HuH-7 (cell line): Measurements from ENCODE around the gene WNT3.
"Not testable (repeated sequence)": the region's sequence is repeated elsewhere in the genome, so short reads cannot be mapped to it uniquely, and the experiment has no call there.

Experiments used
- DNase-seq: peaks from one replicate; pipeline ENCODE4 v3.0.0; 2011; ENCODE audit warnings: low spot score

WNT3 gene, protein sequence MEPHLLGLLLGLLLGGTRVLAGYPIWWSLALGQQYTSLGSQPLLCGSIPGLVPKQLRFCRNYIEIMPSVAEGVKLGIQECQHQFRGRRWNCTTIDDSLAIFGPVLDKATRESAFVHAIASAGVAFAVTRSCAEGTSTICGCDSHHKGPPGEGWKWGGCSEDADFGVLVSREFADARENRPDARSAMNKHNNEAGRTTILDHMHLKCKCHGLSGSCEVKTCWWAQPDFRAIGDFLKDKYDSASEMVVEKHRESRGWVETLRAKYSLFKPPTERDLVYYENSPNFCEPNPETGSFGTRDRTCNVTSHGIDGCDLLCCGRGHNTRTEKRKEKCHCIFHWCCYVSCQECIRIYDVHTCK

DNA sequence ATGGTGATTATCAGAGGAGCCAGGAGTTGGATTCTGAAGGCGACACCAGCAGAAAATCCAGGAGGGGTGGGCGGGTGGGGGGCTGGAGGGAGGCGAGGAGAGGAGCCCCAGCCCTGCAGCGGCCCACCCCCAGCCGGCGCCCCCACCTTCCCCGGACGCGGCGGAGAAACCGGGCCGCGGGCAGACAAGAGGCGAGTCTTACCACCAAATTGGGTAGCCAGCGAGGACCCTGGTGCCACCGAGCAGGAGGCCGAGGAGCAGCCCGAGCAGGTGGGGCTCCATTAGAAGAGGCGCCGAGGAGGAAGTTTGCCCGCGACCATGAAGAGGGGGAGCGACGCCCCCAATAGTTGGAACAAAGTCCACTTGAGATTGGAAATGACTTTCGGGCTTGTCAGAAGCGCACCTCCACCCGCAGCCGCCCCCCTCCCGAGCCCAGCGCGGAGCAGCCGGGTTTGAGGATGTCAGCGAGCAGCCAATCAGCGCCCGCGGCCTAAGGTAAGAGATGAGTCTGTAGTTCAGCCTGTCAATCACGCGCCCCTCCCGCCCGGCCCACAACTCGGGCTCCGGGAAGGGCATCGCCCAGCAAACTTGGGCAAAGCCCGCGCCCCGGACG lies at the start of gene WNT3:
TSS of gene WNT3 (minus strand) at position 377 of the 613 bp plus-strand sequence. CDS start at position 282, 95 bp downstream.
- DNase-seq, result peak; percentile 70

DNA sequence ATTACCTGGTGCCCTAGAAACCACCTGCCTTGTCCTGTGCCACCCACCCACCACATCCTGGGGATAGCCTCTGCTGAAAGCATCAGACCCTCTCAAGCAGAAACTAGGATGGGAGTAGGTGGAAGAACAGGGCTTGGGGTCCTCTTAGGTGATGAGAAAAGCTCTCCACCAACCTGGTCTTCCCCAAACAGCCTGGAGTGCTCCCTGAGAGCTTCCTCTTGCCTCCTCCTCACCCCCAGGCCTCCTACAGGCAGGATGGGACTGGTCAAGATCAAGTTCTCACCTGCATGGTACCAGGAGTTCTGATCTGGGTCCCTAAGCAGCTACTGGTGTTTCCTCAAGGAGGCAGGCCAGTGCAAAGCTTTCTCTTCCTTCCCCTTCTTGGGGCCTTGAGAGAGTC lies 48.3 kb upstream of the WNT3 start:
- DNase-seq, result no peak

DNA sequence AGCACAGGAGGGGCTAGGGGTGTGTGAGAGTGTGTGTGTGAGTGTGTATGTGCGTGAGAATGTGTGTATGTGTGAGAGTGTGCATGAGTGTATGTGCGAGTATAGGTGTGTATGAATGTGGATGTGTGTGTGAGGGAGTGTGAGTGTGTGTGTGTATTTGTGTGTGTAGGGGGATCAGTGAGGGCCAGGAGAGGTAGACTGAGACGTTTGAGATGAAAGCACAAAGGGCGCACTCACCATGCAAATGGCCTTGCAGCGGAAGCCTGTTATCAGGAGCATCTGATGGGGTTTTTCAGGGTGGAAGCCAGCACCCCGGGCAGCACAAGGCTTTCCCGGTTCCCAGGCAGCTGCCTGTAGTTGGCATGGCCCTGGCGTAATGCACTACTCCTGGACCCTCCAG lies 47.8 kb upstream of the WNT3 start:
- no peak for DNase-seq

DNA sequence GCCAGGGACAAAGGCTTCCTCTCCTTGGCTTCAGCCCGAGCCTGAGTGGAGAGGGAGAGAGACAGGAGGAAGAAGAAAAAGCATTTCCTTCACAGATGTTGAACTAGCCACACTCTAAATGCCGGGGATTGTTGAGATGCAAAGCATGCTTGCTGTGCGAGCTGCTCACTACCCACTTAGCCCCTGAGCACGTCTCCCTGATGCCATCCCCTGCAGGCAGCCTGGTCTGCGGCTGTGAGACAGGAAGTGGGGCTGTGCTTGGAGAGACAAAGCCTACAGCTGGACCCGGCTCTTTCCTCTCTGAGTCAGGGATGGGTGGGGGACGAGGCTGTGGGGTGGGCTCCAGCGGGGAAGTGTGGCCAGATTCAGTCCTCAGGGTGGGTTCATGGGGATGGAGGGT lies 46.6 kb upstream of the WNT3 start:
- no peak for DNase-seq

DNA sequence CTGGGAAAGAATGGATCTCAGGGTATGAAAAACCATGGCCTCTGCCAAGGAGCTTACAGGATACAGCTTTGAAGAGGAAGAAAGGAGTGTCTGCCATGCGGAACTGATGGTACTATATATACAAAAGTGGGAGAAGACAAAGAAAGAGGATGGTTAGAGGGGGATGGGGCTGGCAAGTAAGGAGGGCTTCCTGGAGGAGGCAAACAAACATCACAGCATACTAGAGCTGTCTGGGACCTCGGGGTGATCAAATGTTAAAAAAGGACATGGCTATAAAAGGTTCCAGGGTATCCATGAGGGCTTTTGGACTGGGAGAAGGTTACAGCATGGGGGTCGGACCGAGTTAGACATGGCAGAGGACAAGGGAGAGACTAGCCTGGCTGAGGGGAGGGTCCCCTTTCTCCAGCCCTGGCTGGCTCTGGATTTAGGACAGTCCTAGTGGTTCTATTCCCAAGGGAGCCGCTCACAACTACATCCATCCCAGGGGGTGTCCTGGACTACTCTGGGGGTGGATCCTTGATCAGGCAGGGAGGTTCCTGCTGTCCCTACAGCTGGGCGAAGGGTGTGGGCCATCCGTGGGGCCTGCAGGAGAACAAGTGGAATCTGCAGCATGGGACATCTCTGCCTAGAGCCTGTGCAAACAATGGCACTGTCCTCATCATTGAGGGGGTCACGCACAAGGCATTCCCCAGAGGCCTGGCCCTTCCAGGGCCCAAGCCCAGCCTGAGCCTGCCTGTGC lies 45.1 kb upstream of the WNT3 start:
- no peak for DNase-seq

DNA sequence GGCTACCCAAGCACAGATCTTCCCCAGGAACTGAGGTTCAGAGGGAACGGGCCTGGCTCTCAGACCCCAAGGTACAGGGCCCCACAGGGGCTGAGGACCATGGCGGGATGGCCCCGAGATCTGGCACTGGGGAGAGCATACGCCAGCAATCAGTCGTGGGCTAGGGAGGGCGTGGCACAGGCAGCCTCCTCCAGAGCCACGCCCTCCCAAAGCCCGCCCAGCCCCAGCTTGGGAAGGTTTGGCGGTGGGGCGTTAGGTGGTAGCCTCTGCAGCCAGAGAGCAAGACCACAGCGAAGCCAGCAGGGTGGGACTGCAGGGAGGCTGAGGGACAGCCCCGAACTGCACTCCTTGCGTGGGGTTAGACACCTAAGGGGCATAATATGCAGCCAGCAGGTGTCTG lies 44.5 kb upstream of the WNT3 start:
- DNase-seq, result no peak

DNA sequence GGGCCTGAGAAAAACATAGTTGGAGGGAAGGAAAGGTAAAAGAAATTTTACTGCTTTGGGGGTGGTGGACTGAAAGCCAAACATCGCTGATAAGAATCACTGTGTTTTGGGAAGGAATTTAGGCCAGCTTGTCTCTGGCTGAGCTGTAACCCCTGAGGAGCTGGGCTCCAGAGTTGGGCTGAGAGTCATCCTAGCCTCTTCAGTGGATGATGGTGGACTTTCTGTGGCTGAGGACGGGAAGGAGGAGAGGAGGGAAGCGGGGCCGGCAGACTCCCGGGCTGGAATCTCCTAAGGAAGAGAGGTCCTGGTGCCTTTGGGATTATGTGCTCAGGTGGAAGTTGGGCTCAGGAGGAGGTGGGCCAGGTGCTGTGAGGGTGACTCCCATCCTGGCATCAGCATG lies 41.5 kb upstream of the WNT3 start:
- DNase-seq, result no peak

DNA sequence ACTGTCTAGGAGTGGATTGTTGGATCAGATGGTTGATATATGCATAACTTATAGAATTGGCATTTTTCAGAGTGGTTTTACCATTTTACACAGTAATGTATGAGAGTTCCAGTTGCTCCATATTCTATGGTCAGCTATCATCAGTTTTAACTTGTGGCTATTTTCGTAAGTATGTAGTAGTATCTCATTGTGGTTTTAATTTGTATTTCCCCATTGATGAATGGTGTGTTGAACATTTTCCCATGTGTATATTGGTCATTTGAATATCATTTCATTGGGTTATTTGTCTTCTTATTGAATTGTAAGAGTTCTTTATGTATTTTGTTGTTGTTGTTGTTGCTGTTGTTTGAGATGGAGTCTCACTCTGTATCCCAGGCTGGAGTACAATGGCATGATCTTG lies 39.1 kb upstream of the WNT3 start:
- no peak for DNase-seq

DNA sequence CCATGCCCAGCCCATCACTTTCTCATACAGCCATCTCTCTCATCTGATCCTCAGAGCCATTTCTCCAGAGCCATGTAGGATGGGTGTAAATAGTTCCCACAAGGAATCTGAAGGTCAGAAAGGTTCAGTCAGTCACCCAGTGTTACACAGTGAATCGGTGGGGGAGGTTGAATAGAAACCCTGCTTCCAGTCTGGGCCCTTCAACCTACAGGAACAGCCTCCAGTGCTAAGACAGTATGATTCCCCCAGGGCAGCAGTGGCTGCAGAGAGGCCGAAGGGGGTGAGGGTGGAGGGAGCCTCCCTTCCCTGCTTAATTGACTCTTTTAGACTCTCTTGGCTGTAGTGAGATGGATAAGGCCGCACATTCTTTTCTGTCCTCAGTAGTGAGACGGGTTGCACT lies 36.5 kb upstream of the WNT3 start:
- DNase-seq, result no peak

DNA sequence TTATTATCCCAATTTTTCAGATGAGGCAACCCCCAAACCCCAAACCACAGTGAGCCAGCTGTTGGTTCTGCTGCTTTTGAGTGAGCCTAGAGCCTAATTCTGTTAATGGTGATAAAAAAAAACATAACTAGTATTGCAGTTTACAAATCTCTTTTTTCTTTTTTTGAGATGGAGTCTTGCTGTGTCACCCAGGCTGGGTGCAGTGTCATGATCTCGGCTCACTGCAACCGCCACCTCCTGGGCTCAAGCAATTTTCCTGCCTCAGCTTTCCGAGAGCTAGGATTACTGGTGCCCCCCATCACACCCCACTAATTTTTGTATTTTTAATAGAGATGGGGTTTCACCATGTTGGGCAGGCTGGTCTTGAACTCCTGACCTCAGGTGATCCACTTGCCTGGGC lies 36.0 kb upstream of the WNT3 start:
- DNase-seq, result no peak

DNA sequence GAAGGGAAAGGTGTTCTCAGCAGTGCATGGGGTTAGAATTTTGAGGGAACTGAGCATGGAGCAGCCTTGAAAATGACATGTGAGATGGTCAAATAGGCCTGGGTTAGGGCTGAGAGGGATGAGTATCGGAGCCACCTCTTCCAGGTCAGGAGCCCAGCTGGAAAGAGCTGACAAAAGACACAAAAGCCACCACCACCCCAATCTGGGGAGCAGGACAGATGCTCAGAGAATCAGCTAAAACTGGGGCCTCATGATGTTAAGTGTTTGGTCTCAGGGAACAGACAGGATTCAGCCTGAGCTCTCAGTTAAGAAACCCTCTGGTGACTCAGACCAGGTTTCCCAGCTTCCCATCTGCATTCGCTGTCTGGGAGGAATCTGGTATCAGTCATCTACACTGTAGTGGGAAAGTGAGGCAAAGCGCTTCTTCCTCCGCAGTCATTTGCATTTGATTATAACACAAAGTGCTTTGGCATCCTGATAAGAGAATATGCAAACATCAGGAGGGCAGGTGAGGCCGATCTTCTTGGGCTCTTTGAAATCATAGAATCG lies 35.5 kb upstream of the WNT3 start:
- no peak for DNase-seq

DNA sequence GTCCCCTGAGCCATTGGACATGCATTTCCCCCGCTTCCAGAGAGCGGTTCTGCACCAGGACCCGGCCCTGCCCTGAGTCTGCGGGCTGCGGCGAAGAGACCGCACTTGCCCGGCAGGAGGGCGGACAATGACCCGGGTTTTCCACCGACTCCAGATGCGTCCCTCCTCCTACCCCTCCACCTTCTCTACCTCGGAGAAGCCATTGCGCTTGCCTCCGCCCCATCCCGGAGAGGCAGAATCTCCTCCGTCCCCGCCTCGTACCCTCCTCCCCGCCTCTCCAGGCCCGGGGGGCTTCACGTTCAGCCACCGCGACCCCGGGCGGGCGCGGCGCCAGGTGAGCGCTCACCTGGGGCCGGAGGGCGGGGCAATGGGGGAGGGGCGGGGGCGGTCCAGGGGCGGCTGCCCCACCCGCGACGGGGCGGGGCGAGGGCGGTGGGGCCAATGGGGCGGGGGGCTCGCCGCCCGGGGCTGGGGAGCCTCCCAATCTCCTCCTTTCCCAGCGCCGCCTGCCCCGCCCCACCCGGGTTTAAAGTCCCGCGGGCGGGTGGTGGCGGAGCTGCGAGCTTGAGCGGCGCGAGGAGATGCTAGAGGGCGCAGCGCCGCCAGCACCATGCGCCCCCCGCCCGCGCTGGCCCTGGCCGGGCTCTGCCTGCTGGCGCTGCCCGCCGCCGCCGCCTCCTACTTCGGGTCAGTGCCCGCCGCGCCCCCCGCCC lies 32.7 kb upstream of the WNT3 start, which contains the start of gene WNT9B:
TSS of gene WNT9B (plus strand) at position 555 of the 713 bp plus-strand sequence. CDS start at position 611, 56 bp downstream.
- DNase-seq, result peak; percentile 90

DNA sequence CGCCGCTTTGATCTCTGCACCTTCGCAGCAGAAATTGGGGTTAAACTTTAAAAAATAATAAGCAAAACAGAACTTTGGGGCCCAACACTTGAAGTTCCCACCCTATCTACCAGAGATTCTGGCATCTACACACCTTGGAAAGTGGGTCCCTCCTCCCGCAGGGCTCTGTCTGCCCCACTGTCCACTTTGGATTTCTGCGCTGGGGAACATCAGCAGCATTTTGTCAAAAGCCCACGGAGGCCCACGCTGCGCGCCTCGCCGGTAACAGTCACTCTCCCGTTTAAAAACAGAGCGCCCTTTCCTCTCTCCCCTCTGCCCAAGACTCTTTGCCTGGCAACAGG lies 32.2 kb upstream of the WNT3 start:
- DNase-seq, result no peak

DNA sequence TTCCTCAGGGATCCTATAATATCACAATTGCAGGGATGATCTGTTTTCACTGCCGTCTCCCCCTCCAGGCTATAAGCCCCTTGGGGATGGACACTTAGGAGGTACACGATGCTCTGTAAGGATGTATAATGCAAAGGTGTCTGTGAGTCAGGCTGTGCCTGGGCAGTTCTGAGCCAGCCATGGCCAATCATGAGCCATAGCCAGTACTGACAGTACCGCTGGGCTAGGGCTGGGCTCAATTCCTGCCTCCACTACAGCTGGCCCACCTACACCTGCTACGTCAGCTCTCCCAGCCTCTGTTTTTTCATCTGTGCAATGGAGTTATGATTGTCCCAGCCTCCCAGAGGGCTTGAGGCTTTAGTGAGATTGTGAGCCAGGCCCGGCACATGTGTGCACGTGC lies 30.0 kb upstream of the WNT3 start:
- DNase-seq, result no peak

DNA sequence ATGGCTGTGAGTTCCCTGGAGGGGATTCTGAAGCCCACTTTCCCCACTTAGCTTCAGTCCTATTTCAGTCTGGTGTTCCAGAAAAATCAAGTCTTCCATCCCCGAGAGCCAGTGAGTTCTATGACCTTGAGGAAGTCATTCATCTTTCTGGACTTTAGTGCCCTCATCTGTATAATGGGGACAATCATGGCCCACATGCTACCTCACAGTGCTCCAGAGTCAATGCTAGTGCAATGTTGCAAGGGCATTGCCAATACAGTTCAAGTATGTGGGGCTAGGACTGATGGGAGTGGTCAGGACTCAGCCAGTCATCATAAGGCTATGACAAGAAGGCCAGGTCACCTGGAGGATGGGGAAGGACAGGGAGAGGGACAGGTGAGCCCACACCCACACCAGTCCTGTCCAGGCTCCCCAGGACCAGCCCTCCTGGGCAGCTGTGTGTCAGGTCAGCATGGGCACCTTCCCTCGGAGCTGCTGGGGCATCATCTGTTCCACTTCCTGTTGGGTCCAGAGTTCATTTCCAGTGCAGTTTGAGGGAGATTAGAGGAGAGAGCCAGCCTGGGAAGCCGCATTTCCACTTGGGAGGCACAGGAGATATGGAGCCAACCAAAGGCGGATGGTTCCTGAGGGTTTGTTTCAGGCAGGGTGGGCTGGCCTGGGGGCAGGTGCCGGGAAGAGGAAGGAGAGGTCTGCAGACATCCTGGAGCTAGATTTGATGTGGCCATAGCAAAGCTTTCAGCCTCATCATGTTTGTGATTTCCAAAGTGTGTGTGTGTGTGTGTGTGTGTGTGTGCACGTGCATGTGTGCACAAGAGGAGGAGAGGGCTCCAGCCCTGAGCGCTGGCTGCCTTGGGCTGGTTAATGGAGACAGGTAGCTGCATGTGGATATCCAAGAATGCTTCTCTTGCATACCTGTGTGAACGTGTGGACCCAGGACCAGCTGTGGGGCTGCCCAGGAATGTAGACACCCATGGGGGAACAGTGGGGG lies 29.0 kb upstream of the WNT3 start:
- no peak for DNase-seq

DNA sequence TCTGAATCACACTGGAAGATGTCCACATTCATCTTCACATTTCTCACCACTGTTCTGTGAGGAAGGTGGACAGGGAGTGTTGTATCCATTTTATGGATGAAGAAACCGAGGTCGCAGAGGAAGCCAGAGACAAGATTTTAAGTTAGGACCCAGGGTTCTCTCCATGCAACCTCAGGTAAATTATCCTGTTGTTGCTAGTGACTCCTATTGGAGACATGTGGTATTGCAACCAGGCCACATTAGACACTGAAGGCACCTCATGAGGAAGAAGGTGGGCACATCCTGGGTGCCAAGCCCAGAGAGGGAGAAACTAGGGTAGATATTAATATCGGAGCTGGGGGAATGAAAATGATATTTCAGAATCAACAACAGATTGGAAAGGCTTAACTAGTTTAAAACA lies 24.3 kb upstream of the WNT3 start:
- no peak for DNase-seq

DNA sequence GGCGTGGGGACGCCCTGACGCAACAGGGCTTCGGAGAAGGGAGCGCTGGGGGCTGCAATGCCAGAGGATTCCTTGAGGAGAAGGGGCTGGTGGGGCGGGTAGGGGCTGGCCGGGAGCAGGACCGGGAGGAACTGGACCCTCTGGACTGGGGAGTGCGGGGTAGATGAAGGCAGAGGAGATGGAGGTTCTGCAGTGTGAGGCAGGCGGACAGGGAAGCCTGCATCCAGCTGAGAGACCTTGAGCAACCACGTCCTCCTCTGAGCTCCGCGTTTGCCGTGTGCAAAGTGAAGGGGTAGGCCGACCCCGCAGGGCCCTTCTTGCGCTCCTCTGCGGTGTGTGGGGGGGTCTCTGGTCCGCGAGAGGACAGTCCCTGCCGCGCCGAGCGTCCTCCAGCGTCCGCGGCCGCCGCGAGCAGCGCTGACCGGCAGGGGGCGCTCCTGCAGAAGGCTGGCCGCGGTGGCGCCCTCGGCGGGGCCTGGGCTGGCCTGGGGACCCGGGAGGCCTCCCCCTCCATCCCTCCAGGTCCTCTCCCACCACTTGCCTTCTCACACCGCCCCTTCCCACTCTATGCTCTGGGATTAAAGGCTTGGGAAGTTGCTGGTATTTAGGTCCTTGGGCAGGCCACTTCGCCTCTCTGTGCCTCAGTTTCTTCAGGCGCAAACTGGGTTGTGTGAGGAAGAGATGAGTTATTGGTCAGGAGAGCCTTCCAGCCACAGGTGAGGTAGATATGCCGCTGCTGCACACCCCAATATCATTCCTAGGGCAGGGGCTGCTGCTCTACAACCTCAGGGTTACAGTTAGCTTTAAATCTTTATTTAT lies 23.3 kb upstream of the WNT3 start:
- peak; percentile 86 for DNase-seq

DNA sequence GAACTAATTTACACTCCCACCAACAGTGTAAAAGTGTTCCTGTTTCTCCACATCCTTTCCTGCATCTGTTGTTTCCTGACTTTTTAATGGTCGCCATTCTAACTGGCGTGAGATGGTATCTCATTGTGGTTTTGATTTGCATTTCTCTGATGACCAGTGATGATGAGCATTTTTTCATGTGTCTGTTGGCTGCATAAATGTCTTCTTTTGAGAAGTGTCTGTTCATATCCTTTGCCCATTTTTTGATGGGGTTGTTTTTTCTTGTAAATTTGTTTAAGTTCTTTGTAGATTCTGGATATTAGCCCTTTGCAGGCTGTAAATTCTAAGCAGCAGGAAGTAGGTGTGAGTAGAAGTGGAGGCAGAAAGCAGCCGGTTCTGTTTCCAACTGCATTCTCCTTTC lies 22.1 kb upstream of the WNT3 start:
- DNase-seq, result not testable (repeated sequence)

DNA sequence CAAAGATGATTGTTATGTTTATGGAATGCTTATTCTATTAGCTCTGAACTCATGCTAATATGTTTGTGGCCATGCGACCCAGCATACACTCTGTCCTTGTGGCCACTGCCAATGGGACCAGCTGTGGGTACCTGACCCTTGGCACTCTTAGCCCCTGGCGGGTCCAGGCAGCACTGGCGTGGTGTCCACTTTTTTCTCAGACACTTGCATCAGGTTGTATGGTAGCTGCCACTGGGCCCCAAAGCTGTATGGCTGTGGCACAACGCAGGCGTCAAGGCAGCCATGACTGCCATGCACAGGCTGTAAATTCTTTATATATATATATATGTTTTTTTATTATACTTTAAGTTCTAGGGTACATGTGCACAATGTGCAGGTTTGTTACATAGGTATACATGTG lies 20.7 kb upstream of the WNT3 start:
- DNase-seq, result no peak

DNA sequence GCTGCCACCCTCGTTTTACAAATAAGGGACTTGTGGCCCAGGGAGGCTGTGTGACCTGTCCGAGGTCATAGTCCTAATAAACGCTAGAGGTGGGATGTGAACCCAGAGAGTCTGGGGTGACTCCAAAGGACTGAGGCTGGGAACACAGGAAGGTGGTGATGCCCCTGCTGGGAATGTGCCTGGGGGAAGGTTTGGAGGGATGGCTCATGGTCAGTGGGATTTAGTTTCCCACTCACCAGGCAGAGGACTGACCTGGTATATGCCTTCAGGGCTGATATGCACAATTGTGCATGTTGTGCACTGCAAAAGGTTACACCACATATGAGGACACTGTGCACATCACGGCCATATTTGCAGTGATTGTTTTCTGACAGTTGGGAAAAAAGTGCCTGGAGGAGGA lies 19.0 kb upstream of the WNT3 start:
- DNase-seq, result no peak
